ENCODE measurements around the gene TMIE. TPM values are rescaled to one million over a fixed set of nuclear protein-coding genes. Genes with fewer than 3 reads are reported as not detected.

TMIE gene
- total and polyA plus RNA-seq, 9 of the 15 experiments (the other 6 are each of a cell fraction or from before 2014, with no cell fraction given): not detected

DNA sequence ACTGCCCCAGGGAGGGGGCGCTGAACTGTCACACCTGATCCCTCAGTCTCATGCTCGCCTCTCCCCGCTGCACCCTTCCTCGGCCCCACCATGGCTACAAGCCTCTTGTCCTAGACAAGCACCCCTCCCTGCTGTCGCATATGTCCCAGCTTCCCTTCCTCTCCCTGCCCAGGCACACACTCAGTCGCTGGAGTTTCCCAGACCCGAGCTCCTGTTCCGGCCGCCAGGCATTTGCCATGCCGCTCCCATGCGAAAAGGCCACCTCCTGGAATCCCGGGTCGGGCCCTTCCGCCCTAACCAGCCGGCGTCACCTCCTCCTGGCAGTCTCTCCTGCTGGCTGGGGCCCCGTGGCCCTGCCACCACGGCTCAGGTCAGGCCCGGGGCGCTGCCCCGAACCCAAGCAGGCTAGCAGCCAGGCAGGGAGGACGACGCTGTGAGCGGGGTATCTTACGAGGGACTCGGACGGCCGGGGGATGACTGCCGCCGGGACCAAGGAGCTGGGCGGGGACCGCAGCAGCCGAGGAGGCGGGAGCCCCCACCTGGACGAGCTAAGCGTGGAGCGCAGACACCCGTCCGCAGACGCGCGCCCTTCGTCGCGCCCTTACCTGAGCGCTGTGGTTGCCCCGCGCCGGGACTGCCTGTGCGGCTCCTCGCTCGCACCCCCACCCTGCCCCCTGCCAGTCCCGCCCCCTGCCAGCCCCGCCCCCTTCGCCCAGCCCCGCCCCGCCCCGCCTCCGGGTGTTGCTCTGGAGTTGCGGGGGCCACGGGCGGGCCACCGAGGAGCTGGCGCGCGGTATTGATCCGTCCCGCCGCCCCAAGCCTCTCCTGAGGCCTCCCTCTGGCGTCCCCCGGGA is 7.9 kb upstream of the TMIE start, which contains the start of gene ALS2CL (continued):
- TF ChIP-seq, protein P1, sequence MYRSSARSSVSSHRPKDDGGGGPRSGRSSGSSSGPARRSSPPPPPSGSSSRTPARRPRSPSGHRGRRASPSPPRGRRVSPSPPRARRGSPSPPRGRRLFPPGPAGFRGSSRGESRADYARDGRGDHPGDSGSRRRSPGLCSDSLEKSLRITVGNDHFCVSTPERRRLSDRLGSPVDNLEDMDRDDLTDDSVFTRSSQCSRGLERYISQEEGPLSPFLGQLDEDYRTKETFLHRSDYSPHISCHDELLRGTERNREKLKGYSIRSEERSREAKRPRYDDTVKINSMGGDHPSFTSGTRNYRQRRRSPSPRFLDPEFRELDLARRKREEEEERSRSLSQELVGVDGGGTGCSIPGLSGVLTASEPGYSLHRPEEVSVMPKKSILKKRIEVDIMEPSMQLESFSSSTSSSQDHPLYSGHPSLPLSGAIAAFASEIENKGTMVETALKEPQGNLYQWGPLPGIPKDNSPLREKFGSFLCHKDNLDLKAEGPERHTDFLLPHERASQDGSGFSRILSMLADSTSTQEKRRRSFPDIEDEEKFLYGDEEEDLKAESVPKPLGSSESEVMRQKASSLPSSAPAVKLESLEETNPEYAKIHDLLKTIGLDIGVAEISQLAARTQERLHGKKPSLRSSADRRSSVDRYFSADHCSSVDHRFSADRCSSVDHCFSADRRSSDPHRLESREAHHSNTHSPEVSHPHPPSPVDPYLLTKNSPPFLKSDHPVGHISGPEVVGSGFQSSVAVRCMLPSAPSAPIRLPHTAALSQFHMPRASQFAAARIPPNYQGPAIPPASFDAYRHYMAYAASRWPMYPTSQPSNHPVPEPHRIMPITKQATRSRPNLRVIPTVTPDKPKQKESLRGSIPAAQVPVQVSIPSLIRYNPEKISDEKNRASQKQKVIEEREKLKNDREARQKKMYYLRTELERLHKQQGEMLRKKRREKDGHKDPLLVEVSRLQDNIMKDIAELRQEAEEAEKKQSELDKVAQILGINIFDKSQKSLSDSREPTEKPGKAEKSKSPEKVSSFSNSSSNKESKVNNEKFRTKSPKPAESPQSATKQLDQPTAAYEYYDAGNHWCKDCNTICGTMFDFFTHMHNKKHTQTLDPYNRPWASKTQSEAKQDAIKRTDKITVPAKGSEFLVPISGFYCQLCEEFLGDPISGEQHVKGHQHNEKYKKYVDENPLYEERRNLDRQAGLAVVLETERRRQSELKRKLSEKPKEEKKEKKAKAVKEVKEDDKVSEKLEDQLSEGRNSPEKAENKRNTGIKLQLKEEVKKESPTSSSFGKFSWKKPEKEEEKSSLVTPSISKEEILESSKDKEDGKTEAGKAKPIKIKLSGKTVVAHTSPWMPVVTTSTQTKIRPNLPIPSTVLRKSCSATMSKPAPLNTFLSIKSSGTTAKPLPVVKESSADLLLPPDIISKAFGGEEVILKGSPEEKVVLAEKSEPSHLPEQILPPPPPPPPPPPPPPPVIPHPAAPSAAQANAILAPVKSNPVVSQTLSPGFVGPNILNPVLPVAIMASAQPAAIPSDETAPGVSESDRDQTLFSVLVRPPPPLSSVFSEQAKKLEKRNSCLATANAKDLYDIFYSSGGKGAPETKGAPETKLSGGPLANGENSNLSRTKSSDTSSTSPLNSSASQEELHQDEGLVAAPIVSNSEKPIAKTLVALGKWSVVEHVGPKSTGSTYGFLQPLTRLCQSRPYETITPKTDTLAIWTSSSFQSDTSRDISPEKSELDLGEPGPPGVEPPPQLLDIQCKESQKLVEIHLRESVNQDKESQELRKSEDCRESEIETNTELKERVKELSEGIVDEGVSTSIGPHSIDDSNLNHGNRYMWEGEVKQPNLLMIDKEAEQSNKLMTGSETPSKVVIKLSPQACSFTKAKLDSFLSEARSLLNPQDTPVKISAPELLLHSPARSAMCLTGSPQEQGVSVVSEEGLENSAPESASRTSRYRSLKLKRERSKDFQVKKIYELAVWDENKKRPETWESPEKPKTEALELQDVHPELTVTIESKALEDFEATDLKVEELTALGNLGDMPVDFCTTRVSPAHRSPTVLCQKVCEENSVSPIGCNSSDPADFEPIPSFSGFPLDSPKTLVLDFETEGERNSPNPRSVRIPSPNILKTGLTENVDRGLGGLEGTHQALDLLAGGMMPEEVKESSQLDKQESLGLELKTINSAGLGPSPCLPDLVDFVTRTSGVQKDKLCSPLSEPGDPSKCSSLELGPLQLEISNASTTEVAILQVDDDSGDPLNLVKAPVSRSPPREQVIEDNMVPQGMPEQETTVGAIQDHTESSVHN (IDR thresholded peaks at IDR 0.05; ENCODE audit: borderline replicate concordance in 1 of 2, low read depth in 1 of 2): no peak
- TF ChIP-seq RB1 (IDR thresholded peaks at IDR 0.05; ENCODE audit: low read depth) (peak; percentile 43; the same call in 1 of the 2 replicates), NFYB (IDR thresholded peaks at IDR 0.05; ENCODE audit: extremely low read depth, insufficient read length) (no peak), CREB1 (IDR thresholded peaks at IDR 0.05) (no peak), CREB1 (CRISPR knock-in tag; IDR thresholded peaks at IDR 0.05) (0 out of 2 replicates have a peak, but pooled peaks have one; percentile 20), CBX8 (IDR thresholded peaks at IDR 0.05; ENCODE audit: borderline replicate concordance, extremely low read depth, low read depth, low read length, poor library complexity, severe bottlenecking) (no peak), BACH1 (tag; IDR thresholded peaks at IDR 0.05) (no peak), RBM25 (IDR thresholded peaks at IDR 0.05; ENCODE audit: low read depth, low read length, severe bottlenecking) (no peak), XRCC3 (IDR thresholded peaks at IDR 0.05) (no peak), LCOR (CRISPR knock-in tag; IDR thresholded peaks at IDR 0.05) (no peak), GABPA (tag; conservative IDR thresholded peaks at IDR 0.05; ENCODE audit: low read depth) (no peak), RBM14 (IDR thresholded peaks at IDR 0.05; ENCODE audit: borderline replicate concordance, insufficient read depth, low read depth, low read length) (no peak)
- TF ChIP-seq, protein P2, sequence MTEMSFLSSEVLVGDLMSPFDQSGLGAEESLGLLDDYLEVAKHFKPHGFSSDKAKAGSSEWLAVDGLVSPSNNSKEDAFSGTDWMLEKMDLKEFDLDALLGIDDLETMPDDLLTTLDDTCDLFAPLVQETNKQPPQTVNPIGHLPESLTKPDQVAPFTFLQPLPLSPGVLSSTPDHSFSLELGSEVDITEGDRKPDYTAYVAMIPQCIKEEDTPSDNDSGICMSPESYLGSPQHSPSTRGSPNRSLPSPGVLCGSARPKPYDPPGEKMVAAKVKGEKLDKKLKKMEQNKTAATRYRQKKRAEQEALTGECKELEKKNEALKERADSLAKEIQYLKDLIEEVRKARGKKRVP (CRISPR knock-in tag; IDR thresholded peaks at IDR 0.05): no peak
- TF ChIP-seq, protein P3, sequence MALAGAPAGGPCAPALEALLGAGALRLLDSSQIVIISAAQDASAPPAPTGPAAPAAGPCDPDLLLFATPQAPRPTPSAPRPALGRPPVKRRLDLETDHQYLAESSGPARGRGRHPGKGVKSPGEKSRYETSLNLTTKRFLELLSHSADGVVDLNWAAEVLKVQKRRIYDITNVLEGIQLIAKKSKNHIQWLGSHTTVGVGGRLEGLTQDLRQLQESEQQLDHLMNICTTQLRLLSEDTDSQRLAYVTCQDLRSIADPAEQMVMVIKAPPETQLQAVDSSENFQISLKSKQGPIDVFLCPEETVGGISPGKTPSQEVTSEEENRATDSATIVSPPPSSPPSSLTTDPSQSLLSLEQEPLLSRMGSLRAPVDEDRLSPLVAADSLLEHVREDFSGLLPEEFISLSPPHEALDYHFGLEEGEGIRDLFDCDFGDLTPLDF (CRISPR knock-in tag; IDR thresholded peaks at IDR 0.05): no peak

Data from K562 (cell line).